Measurements from ENCODE around the gene RCOR2.
A peak's percentile ranks its signal among the peaks of the same experiment; 100 is the strongest.

Gene RCOR2

GRCh38 chr11:63922673-63923192, 5.8 kb upstream of the RCOR2 start:
- no peak for DNase-seq

GRCh38 chr11:63920939-63921417, 4.0 kb upstream of the RCOR2 start:
- no peak for DNase-seq

GRCh38 chr11:63920126-63920938, 3.4 kb upstream of the RCOR2 start:
- DNase-seq: no peak

- no peak for DNase-seq
These were observed 2.5 kb upstream of the RCOR2 start for GRCh38 chr11:63919267-63920125.

- no peak for DNase-seq
These were observed 1.7 kb upstream of the RCOR2 start for GRCh38 chr11:63918507-63919191.

GRCh38 chr11:63917692-63918506, 935 bp upstream of the RCOR2 start:
- DNase-seq: peak; percentile 61

- DNase-seq: no peak
These were observed 765 bp downstream of the RCOR2 start for GRCh38 chr11:63915961-63916836.

- DNase-seq: no peak
These were observed 1.9 kb downstream of the RCOR2 start for GRCh38 chr11:63914896-63915691.

GRCh38 chr11:63913866-63914830, 2.8 kb downstream of the RCOR2 start:
- no peak for DNase-seq

GRCh38 chr11:63912678-63913077, 4.3 kb downstream of the RCOR2 start:
- DNase-seq: no peak

GRCh38 chr11:63911876-63912275, 5.1 kb downstream of the RCOR2 start:
- DNase-seq: no peak

GRCh38 chr11:63911440-63911839, 5.5 kb downstream of the RCOR2 start:
- DNase-seq: no peak

- no peak for DNase-seq
These were observed 6.3 kb downstream of the RCOR2 start for GRCh38 chr11:63910675-63911074.

- no peak for DNase-seq
These were observed 7.1 kb downstream of the RCOR2 start for GRCh38 chr11:63909591-63910506.

- no peak for DNase-seq
These were observed 8.1 kb downstream of the RCOR2 start for GRCh38 chr11:63908631-63909401.

GRCh38 chr11:63907808-63908530, 9.0 kb downstream of the RCOR2 start:
- no peak for DNase-seq
